HepG2 (cell line): ENCODE results near the gene TADA2A. TPM values are rescaled to one million over a fixed set of nuclear protein-coding genes. Genes with fewer than 3 reads are reported as not detected.
A peak's percentile ranks its signal among the peaks of the same experiment; 100 is the strongest.

Source experiments
- GABPA ChIP-seq, 2 experiments: IDR thresholded peaks; 2 replicates each; pipeline ENCODE4 v1.6.1; 2011 to 2016; ENCODE audit warnings: low read depth in 2 of 2, low read length in 1 of 2, missing biosample characterization in 1 of 2, missing genetic modification characterization in 1 of 2
- GABPB1 ChIP-seq: IDR thresholded peaks from 2 replicates; pipeline ENCODE4 v1.6.1; 2016; ENCODE audit warnings: mild to moderate bottlenecking, missing genetic modification reagents, moderate library complexity, missing compliant biosample characterization
- GZF1 ChIP-seq: sonication (generic); formaldehyde crosslinking; IDR thresholded peaks from 2 replicates; pipeline ENCODE4 v1.5.1; 2020; ENCODE audit warnings: mild to moderate bottlenecking, missing genetic modification reagents
- ISL2 ChIP-seq: sonication (generic); formaldehyde crosslinking; IDR thresholded peaks from 2 replicates; pipeline ENCODE4 v1.5.0; 2020; ENCODE audit warnings: missing genetic modification reagents
- SRY ChIP-seq: sonication (generic); formaldehyde crosslinking; IDR thresholded peaks from 2 replicates; pipeline ENCODE4 v1.8.0; 2022; ENCODE audit warnings: mild to moderate bottlenecking, missing genetic modification reagents
- ZNF317 ChIP-seq: sonication (generic); formaldehyde crosslinking; IDR thresholded peaks from 2 replicates; pipeline ENCODE4 v1.5.0; 2020; ENCODE audit warnings: mild to moderate bottlenecking, missing genetic modification reagents
- ZSCAN31 ChIP-seq: sonication (generic); formaldehyde crosslinking; IDR thresholded peaks from 2 replicates; pipeline ENCODE4 v1.5.0; 2020; ENCODE audit warnings: low read depth, mild to moderate bottlenecking, missing genetic modification reagents
- polyA plus RNA-seq, 8 experiments: library from polyadenylated mRNA; depleted of rRNA in 3 of 8; stranded (reverse) in 7 of 8; unstranded in 1 of 8; fragments of >200 nt; fragmentation: Illumina TruSeq in 4 of 8; extraction: Trizol in 4 of 8; gene quantifications; 2 replicates each; pipeline versions ENCODE4 v1.2.1 to v1.2.3, GENCODE V29; 2011 to 2016; ENCODE audit warnings: low read depth in 4 of 8, missing spikeins in 1 of 8, mixed read lengths in 1 of 8; ENCODE audit not compliant: insufficient read depth in 1 of 8
- total RNA-seq, 5 experiments: library from RNA; depleted of rRNA; stranded (reverse); fragments of >200 nt; fragmentation: Illumina TruSeq; extraction: Trizol; gene quantifications; 2 replicates each; pipeline ENCODE4 v1.2.3, GENCODE V29; 2016; ENCODE audit warnings: low read depth in 1 of 5
- TF ChIP-seq, protein P1 (sequence below): sonication (generic); formaldehyde crosslinking; IDR thresholded peaks from 2 replicates; pipeline ENCODE4 v1.5.0; 2020; ENCODE audit warnings: mild to moderate bottlenecking, missing genetic modification reagents
- TF ChIP-seq, protein P2 (sequence below): sonication (generic); formaldehyde crosslinking; IDR thresholded peaks from 2 replicates; pipeline ENCODE4 v1.4.0; 2020; ENCODE audit warnings: low read depth, mild to moderate bottlenecking, missing genetic modification reagents
- TF ChIP-seq, protein P3 (sequence below): sonication (generic); formaldehyde crosslinking; IDR thresholded peaks from 2 replicates; pipeline ENCODE4 v1.8.0; 2022; ENCODE audit warnings: mild to moderate bottlenecking, missing genetic modification reagents, borderline replicate concordance
- TF ChIP-seq, protein P4 (sequence below): IDR thresholded peaks from 2 replicates; pipeline ENCODE4 v1.6.1; 2016; ENCODE audit warnings: control low read depth
- TF ChIP-seq, protein P5 (sequence below): sonication (generic); formaldehyde crosslinking; IDR thresholded peaks from 2 replicates; pipeline ENCODE4 v1.5.1; 2020; ENCODE audit warnings: mild to moderate bottlenecking, missing genetic modification reagents, moderate library complexity
- TF ChIP-seq, protein P6 (sequence below): sonication (generic); formaldehyde crosslinking; IDR thresholded peaks from 2 replicates; pipeline ENCODE4 v1.5.1; 2020; ENCODE audit warnings: mild to moderate bottlenecking, missing genetic modification reagents, moderate library complexity

Gene TADA2A
- total and polyA plus RNA-seq, 2 of the 13 experiments (the other 11 are each of a cell fraction or from before 2014, with no cell fraction given), result 8.0 to 14.0 TPM

DNA sequence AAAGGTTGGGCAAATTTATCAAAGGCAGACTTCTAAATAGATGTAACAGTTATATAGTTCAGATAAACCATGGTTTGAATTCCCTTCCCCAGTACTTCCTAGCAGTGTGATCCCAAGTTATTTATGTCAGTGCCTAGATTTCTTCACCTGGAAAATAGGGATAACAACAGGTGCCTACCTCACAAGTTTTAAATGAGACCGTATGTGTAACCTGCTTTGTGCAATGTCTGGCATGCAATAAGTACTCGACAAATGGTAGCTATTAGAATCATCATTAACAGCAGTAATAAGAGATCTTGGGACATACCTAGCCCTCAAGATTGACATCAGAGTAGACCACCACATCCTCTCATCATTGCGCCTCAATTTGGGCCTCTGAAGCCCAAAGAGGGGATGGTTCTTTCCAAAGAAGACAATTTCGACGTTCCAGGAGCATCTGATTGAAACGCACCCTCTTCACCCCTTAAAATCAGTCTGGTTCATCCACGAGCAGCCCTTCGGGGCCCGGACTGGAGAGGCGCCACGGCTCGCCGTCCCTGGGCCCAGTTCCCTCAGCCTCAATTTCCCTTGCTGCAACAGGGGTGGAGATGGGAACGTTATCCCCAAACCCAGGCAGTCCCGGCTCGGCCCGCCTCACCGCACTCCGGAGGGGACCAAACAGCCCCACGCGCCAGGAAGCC is 591 bp upstream of the TADA2A start (continued):
- TF ChIP-seq ZNF317 (no peak), GZF1 (no peak), SRY (CRISPR knock-in tag) (0 out of 2 replicates have a peak, but pooled peaks have one; percentile 67), GABPB1 (CRISPR knock-in tag) (no peak), ISL2 (no peak), GABPA (IDR thresholded peaks at IDR 0.05; ENCODE audit: low read depth, low read length) (no peak), GABPA (CRISPR knock-in tag; IDR thresholded peaks at IDR 0.05; ENCODE audit: low read depth) (no peak), ZSCAN31 (CRISPR knock-in tag) (no peak; the same call in 1 of the 2 replicates)
- TF ChIP-seq, protein P1, sequence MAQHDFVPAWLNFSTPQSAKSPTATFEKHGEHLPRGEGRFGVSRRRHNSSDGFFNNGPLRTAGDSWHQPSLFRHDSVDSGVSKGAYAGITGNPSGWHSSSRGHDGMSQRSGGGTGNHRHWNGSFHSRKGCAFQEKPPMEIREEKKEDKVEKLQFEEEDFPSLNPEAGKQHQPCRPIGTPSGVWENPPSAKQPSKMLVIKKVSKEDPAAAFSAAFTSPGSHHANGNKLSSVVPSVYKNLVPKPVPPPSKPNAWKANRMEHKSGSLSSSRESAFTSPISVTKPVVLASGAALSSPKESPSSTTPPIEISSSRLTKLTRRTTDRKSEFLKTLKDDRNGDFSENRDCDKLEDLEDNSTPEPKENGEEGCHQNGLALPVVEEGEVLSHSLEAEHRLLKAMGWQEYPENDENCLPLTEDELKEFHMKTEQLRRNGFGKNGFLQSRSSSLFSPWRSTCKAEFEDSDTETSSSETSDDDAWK (CRISPR knock-in tag), result no peak
- TF ChIP-seq, protein P2, sequence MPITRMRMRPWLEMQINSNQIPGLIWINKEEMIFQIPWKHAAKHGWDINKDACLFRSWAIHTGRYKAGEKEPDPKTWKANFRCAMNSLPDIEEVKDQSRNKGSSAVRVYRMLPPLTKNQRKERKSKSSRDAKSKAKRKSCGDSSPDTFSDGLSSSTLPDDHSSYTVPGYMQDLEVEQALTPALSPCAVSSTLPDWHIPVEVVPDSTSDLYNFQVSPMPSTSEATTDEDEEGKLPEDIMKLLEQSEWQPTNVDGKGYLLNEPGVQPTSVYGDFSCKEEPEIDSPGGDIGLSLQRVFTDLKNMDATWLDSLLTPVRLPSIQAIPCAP, result no peak
- TF ChIP-seq, protein P3, sequence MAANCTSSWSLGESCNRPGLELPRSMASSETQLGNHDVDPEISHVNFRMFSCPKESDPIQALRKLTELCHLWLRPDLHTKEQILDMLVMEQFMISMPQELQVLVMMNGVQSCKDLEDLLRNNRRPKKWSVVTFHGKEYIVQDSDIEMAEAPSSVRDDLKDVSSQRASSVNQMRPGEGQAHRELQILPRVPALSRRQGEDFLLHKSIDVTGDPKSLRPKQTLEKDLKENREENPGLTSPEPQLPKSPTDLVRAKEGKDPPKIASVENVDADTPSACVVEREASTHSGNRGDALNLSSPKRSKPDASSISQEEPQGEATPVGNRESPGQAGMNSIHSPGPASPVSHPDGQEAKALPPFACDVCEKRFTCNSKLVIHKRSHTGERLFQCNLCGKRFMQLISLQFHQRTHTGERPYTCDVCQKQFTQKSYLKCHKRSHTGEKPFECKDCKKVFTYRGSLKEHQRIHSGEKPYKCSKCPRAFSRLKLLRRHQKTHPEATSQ, result no peak
- TF ChIP-seq, protein P4, sequence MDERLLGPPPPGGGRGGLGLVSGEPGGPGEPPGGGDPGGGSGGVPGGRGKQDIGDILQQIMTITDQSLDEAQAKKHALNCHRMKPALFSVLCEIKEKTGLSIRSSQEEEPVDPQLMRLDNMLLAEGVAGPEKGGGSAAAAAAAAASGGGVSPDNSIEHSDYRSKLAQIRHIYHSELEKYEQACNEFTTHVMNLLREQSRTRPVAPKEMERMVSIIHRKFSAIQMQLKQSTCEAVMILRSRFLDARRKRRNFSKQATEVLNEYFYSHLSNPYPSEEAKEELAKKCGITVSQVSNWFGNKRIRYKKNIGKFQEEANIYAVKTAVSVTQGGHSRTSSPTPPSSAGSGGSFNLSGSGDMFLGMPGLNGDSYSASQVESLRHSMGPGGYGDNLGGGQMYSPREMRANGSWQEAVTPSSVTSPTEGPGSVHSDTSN (CRISPR knock-in tag), result no peak
- TF ChIP-seq, protein P5, sequence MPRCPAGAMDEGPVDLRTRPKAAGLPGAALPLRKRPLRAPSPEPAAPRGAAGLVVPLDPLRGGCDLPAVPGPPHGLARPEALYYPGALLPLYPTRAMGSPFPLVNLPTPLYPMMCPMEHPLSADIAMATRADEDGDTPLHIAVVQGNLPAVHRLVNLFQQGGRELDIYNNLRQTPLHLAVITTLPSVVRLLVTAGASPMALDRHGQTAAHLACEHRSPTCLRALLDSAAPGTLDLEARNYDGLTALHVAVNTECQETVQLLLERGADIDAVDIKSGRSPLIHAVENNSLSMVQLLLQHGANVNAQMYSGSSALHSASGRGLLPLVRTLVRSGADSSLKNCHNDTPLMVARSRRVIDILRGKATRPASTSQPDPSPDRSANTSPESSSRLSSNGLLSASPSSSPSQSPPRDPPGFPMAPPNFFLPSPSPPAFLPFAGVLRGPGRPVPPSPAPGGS, result peak; percentile 54; the same call in 1 of the 2 replicates
- TF ChIP-seq, protein P6, sequence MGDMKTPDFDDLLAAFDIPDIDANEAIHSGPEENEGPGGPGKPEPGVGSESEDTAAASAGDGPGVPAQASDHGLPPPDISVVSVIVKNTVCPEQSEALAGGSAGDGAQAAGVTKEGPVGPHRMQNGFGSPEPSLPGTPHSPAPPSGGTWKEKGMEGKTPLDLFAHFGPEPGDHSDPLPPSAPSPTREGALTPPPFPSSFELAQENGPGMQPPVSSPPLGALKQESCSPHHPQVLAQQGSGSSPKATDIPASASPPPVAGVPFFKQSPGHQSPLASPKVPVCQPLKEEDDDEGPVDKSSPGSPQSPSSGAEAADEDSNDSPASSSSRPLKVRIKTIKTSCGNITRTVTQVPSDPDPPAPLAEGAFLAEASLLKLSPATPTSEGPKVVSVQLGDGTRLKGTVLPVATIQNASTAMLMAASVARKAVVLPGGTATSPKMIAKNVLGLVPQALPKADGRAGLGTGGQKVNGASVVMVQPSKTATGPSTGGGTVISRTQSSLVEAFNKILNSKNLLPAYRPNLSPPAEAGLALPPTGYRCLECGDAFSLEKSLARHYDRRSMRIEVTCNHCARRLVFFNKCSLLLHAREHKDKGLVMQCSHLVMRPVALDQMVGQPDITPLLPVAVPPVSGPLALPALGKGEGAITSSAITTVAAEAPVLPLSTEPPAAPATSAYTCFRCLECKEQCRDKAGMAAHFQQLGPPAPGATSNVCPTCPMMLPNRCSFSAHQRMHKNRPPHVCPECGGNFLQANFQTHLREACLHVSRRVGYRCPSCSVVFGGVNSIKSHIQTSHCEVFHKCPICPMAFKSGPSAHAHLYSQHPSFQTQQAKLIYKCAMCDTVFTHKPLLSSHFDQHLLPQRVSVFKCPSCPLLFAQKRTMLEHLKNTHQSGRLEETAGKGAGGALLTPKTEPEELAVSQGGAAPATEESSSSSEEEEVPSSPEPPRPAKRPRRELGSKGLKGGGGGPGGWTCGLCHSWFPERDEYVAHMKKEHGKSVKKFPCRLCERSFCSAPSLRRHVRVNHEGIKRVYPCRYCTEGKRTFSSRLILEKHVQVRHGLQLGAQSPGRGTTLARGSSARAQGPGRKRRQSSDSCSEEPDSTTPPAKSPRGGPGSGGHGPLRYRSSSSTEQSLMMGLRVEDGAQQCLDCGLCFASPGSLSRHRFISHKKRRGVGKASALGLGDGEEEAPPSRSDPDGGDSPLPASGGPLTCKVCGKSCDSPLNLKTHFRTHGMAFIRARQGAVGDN (CRISPR knock-in tag), result no peak
